K562 (cell line): ENCODE results near the gene UQCRC2. TPM values are rescaled to one million over a fixed set of nuclear protein-coding genes. Genes with fewer than 3 reads are reported as not detected.
"Not testable (repeated sequence)": the region's sequence is repeated elsewhere in the genome, so short reads cannot be mapped to it uniquely, and the experiment has no call there.

Source experiments
- ATAC-seq: fragments of 200-7000 bp; cut with Tn5 transposase; 3 replicates; pipeline ENCODE4 v1.9.1; 2020; ENCODE audit warnings: moderate library complexity
- BruUV-seq: library from RNA; stranded (reverse); fragments of 400-500 nt; replicated peaks from 2 replicates; lab custom pipeline; 2021; lab: Mats Ljungman, UMichigan
- CTCF ChIA-PET: fragments of 300-600 bp; formaldehyde crosslinking; extraction: SDS; loops from one replicate; lab custom pipeline; 2021; ENCODE audit warnings: low intra/inter-chr PET ratio; lab: Yijun Ruan, JAX
- POLR2A ChIA-PET: fragments of 300-600, 350-650 bp; sonication (Branson Sonifier 250); formaldehyde crosslinking; extraction: SDS; loops from one replicate; lab custom pipeline; 2021; ENCODE audit warnings: antibody characterized with exemption, inconsistent platforms; lab: Yijun Ruan, JAX
- DNase-seq, 4 experiments: peaks; one replicate each; pipeline versions ENCODE4 v3.0.0 to v3.0.0-alpha.2; 2011 to 2018; ENCODE audit warnings: low spot score in 3 of 4, mixed read lengths in 3 of 4; ENCODE audit errors: extremely low read depth in 1 of 4
- FAIRE-seq: peaks from 2 replicates; lab custom pipeline; 2011; peaks lifted over from hg19 to GRCh38; lab: Jason Lieb, UNC
- H2AFZ ChIP-seq: 2 replicates; pipeline ENCODE4 v1.6.0; 2011; ENCODE audit warnings: low read depth, low read length, control low read depth, inconsistent platforms
- H3K27ac ChIP-seq: fragments of 200-600 bp; 3 replicates; pipeline ENCODE4 v1.8.0; 2011; ENCODE audit warnings: low read depth, mild to moderate bottlenecking, control low read depth, inconsistent platforms, low read length, moderate library complexity, mixed read lengths; ENCODE audit errors: extremely low read depth
- H3K27me3 ChIP-seq, 2 experiments: fragments of 300-600 bp in 1 of 2; 2 replicates in 1 of 2; 3 replicates in 1 of 2; pipeline versions ENCODE4 v1.6.0 to v1.8.0; 2011; ENCODE audit warnings: inconsistent platforms in 2 of 2, low read length in 2 of 2, mild to moderate bottlenecking in 1 of 2, mixed read lengths in 1 of 2, moderate library complexity in 1 of 2; ENCODE audit not compliant: control insufficient read depth in 2 of 2, insufficient read depth in 2 of 2
- H3K36me3 ChIP-seq: fragments of 300-600 bp; 3 replicates; pipeline ENCODE4 v1.8.0; 2011; ENCODE audit warnings: mild to moderate bottlenecking, low read length, inconsistent platforms; ENCODE audit not compliant: control insufficient read depth, insufficient read depth
- H3K4me1 ChIP-seq, 2 experiments: fragments of 200-600 bp in 1 of 2; replicated peaks in 1 of 2; 2 replicates in 1 of 2; 3 replicates in 1 of 2; pipeline versions ENCODE4 v1.5.1 to v1.8.0; 2011; ENCODE audit warnings: inconsistent platforms in 2 of 2, low read length in 2 of 2, mild to moderate bottlenecking in 1 of 2, mixed read lengths in 1 of 2, moderate library complexity in 1 of 2; ENCODE audit not compliant: control insufficient read depth in 2 of 2, insufficient read depth in 2 of 2
- H3K4me2 ChIP-seq: 2 replicates; pipeline ENCODE4 v1.6.1; 2011; ENCODE audit warnings: low read length, control low read depth, inconsistent platforms, mixed read lengths; ENCODE audit not compliant: insufficient read depth
- H3K4me3 ChIP-seq: fragments of 200-600 bp; sonication (generic), shearing (Covaris generic); 2 replicates; pipeline ENCODE4 v1.5.1; 2016; ENCODE audit warnings: control low read depth, inconsistent platforms
- H3K79me2 ChIP-seq: fragments of 200-600 bp; 3 replicates; pipeline ENCODE4 v1.8.0; 2011; ENCODE audit warnings: low read length, inconsistent platforms; ENCODE audit not compliant: control insufficient read depth, insufficient read depth
- H3K9ac ChIP-seq, 2 experiments: 2 replicates each; pipeline versions ENCODE4 v1.6.0 to v1.6.1; 2011; ENCODE audit warnings: low read depth in 2 of 2, low read length in 2 of 2, control low read depth in 1 of 2, inconsistent platforms in 1 of 2, mild to moderate bottlenecking in 1 of 2, mixed read lengths in 1 of 2; ENCODE audit not compliant: insufficient read depth in 1 of 2
- H3K9me1 ChIP-seq: one replicate; pipeline ENCODE4 v1.6.0; 2011; ENCODE audit warnings: inconsistent platforms, mild to moderate bottlenecking, low read length, moderate library complexity; ENCODE audit not compliant: control insufficient read depth, insufficient read depth
- H3K9me3 ChIP-seq: replicated peaks from 2 replicates; pipeline ENCODE4 v1.5.1; 2011; ENCODE audit warnings: low read depth, low read length, inconsistent platforms; ENCODE audit not compliant: control insufficient read depth, insufficient read depth
- H4K20me1 ChIP-seq: replicated peaks from 2 replicates; pipeline ENCODE4 v1.6.1; 2011; ENCODE audit warnings: low read length, inconsistent platforms, mixed read lengths; ENCODE audit not compliant: control insufficient read depth, insufficient read depth
- ATF1 ChIP-seq, 2 experiments: fragments of 450-650 bp in 1 of 2; IDR thresholded peaks; 2 replicates each; pipeline ENCODE4 v1.6.1; 2016; ENCODE audit warnings: missing compliant biosample characterization in 1 of 2, missing genetic modification characterization in 1 of 2
- GABPA ChIP-seq: fragments of 200-800 bp; sonication (Bioruptor generic); conservative IDR thresholded peaks from 2 replicates; pipeline ENCODE4 v1.6.1; 2016; ENCODE audit warnings: low read depth, missing genetic modification characterization, missing compliant biosample characterization
- IRF2 ChIP-seq: sonication (generic); formaldehyde crosslinking; IDR thresholded peaks from 2 replicates; pipeline ENCODE4 v1.8.1; 2022; ENCODE audit warnings: mild to moderate bottlenecking, missing genetic modification reagents
- SRSF7 ChIP-seq: fragments of 200-400 bp; formaldehyde crosslinking; optimal IDR thresholded peaks from 2 replicates; pipeline ENCODE3; 2017; ENCODE audit warnings: mild to moderate bottlenecking, low read depth, low read length
- ZNF121 ChIP-seq: sonication (generic); formaldehyde crosslinking; conservative IDR thresholded peaks from 2 replicates; pipeline ENCODE4 v1.8.0; 2022; ENCODE audit warnings: missing genetic modification reagents
- ZNF23 ChIP-seq: fragments of 250-450 bp; sonication (Bioruptor Pico); IDR thresholded peaks from 2 replicates; pipeline ENCODE4 v1.4.0; 2020; ENCODE audit warnings: mild to moderate bottlenecking
- ZNF699 ChIP-seq: fragments of 250-450 bp; sonication (Bioruptor Pico); IDR thresholded peaks from 2 replicates; pipeline ENCODE4 v1.8.0; 2021; ENCODE audit warnings: mild to moderate bottlenecking, moderate library complexity; ENCODE audit not compliant: insufficient replicate concordance
- WGBS: fragments of 100-300 bp; shearing (Covaris generic); methylation state at CpG from one replicate; pipeline ENCODE4 v1.1.6; 2016; ENCODE audit warnings: low coverage, mixed read lengths; ENCODE audit not compliant: insufficient coverage; ENCODE audit errors: missing lambda C conversion rate; 5-methylcytosine and 5-hydroxymethylcytosine counted together
- in situ Hi-C: fragments of 300-500 bp; cut with MboI; formaldehyde crosslinking; loops from 4 replicates; pipeline ENCODE4 v1.15.0; 2018; ENCODE audit warnings: inconsistent platforms, mixed read lengths
- intact Hi-C: fragments of 100-400 bp; cut with micrococcal nuclease; formaldehyde crosslinking; loops from 2 replicates; pipeline ENCODE4 v1.14.2; 2022
- polyA plus RNA-seq, 8 experiments: library from polyadenylated mRNA; depleted of rRNA in 4 of 8; stranded (reverse) in 5 of 8; unstranded in 3 of 8; fragments of >200 nt; fragmentation: Nextera tagmentation in 2 of 8; fragmentation: Illumina TruSeq in 1 of 8; extraction: Ambion mirVana in 2 of 8; extraction: Trizol in 1 of 8; gene quantifications; 2 replicates each; pipeline versions ENCODE4 v1.2.1 to v1.2.3, GENCODE V29; 2011 to 2014; ENCODE audit warnings: inconsistent platforms in 1 of 8, missing spikeins in 1 of 8
- total RNA-seq, 7 experiments: library from RNA; depleted of rRNA in 6 of 7; stranded (reverse); fragments of >200 nt in 6 of 7; fragmentation: Illumina TruSeq in 2 of 7; extraction: Trizol in 2 of 7; gene quantifications; 2 replicates each; pipeline versions ENCODE4 v1.2.1 to v1.2.3, GENCODE V29; 2011 to 2021; ENCODE audit warnings: low replicate concordance in 1 of 7
- TF ChIP-seq, protein P1 (sequence below): fragments of 250-450 bp; sonication (Bioruptor Pico); IDR thresholded peaks from 2 replicates; pipeline ENCODE4 v1.5.0; 2022; ENCODE audit warnings: mild to moderate bottlenecking
- TF ChIP-seq, protein P2 (sequence below): fragments of 450-650 bp; IDR thresholded peaks from 2 replicates; pipeline ENCODE4 v1.6.1; 2017; ENCODE audit warnings: antibody characterized with exemption, mild to moderate bottlenecking

Gene UQCRC2
- total and polyA plus RNA-seq, 9 of the 15 experiments (the other 6 are each of a cell fraction or from before 2014, with no cell fraction given): 177 to 516 (median 319) TPM

DNA sequence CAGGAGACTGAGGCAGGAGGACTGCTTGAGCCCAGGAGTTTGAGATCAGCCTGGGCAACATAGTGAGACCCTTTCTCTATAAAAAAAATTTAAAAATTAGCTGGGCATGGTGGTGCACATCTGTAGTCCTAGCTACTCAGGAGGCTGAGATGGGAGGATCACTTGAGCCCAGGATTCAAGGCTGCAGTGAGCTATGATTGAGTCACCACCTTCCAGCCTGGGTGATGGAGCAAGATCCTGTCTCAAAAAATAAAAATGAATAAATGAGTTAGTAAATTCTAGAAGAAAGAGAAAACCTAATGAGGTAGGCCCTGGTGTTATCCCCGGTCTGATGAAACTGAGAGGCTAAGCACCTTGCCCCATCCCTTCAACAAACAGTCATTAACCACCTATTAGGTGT is 48.9 kb downstream of the UQCRC2 start:
- intact Hi-C loops, H3K9me1 ChIP-seq, H4K20me1 ChIP-seq, H3K36me3 ChIP-seq, H3K27ac ChIP-seq, H3K4me2 ChIP-seq, FAIRE-seq, H3K9me3 ChIP-seq, H2AFZ ChIP-seq, BruUV-seq, H3K9ac ChIP-seq, H3K27me3 ChIP-seq, H3K79me2 ChIP-seq, DNase-seq, in situ Hi-C loops, H3K4me1 ChIP-seq, ATAC-seq, H3K4me3 ChIP-seq: not testable (repeated sequence)
- ChIA-PET POLR2A (interaction anchor here (1.6 kb wide), 1 partner anchor 9 kb away, joined by 7 read pairs; no protein-coding TSS in a partner anchor), CTCF (interaction anchor here (0.7 to 2.8 kb wide), 3 partner anchors 76 to 186 kb away, joined by 3 to 38 read pairs (median 10); no protein-coding TSS in a partner anchor)
- 7% methylated on average over 1 of the region's 1 CpG for WGBS
- 0 out of 2 replicates have a peak, but pooled peaks have one; percentile 12 for TF ChIP-seq ZNF121 (CRISPR knock-in tag)

DNA sequence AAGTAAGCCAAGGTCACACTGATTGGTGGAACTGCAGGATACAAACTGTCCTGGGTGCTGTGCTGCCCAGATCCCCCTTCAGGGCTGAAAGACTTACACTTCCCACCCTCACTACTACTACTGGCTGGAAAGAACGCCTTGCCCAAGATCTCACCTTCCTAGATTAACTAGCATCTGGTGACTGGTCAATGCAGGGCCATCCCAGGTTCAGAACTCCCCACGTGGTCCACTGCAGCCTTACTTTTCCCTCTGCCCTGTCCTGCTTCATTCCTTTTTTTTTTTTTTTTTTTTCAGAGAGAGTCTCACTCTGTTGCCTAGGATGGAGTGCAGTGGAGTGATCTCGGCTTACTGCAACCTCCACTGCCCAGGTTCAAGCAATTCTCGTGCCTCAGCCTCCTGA is 50.0 kb downstream of the UQCRC2 start:
- WGBS: 3% methylated on average over 4 of the region's 4 CpGs
- POLR2A ChIA-PET: interaction anchor here (1.6 kb wide), 1 partner anchor 8 kb away, joined by 7 read pairs; no protein-coding TSS in a partner anchor
- H3K9ac ChIP-seq: no peak overlapping the region
- H3K27ac ChIP-seq: no peak overlapping the region
- H3K79me2 ChIP-seq: peaks cover under 1% of the 10 kb centered on the region; the same call in 2 of the 3 replicates
- no peak overlapping the region for H3K4me2 ChIP-seq
- ATAC-seq (no peak), DNase-seq (no peak), FAIRE-seq (no peak)
- no peak overlapping the region for H3K4me3 ChIP-seq
- no peaks in the 10 kb centered on the region for H3K36me3 ChIP-seq
- H3K27me3 ChIP-seq: peaks cover 0 to 4% of the 10 kb centered on the region in 2 experiments; a peak in 2 of 5 replicates
- no peak overlapping the region for H2AFZ ChIP-seq
- no TSS peak for BruUV-seq
- peaks cover 7 to 11% of the 10 kb centered on the region in 2 experiments; a peak in 4 of 5 replicates for H3K4me1 ChIP-seq
- in situ Hi-C loops: no loop called here
- H4K20me1 ChIP-seq: no peaks in the 10 kb centered on the region
- CTCF ChIA-PET: no interaction called here
- H3K9me1 ChIP-seq: no peaks in the 10 kb centered on the region
- no peaks in the 10 kb centered on the region for H3K9me3 ChIP-seq
- intact Hi-C loops: no loop called here
- TF ChIP-seq GABPA (tag) (no peak), IRF2 (no peak), ATF1 (CRISPR knock-in tag; IDR thresholded peaks at IDR 0.05) (no peak), ATF1 (tag; IDR thresholded peaks at IDR 0.05) (no peak), SRSF7 (no peak), ZNF699 (CRISPR knock-in tag) (no peak), ZNF23 (CRISPR knock-in tag) (no peak)
- TF ChIP-seq, protein P1, sequence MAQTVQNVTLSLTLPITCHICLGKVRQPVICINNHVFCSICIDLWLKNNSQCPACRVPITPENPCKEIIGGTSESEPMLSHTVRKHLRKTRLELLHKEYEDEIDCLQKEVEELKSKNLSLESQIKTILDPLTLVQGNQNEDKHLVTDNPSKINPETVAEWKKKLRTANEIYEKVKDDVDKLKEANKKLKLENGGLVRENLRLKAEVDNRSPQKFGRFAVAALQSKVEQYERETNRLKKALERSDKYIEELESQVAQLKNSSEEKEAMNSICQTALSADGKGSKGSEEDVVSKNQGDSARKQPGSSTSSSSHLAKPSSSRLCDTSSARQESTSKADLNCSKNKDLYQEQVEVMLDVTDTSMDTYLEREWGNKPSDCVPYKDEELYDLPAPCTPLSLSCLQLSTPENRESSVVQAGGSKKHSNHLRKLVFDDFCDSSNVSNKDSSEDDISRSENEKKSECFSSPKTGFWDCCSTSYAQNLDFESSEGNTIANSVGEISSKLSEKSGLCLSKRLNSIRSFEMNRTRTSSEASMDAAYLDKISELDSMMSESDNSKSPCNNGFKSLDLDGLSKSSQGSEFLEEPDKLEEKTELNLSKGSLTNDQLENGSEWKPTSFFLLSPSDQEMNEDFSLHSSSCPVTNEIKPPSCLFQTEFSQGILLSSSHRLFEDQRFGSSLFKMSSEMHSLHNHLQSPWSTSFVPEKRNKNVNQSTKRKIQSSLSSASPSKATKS (CRISPR knock-in tag): no peak
- TF ChIP-seq, protein P2, sequence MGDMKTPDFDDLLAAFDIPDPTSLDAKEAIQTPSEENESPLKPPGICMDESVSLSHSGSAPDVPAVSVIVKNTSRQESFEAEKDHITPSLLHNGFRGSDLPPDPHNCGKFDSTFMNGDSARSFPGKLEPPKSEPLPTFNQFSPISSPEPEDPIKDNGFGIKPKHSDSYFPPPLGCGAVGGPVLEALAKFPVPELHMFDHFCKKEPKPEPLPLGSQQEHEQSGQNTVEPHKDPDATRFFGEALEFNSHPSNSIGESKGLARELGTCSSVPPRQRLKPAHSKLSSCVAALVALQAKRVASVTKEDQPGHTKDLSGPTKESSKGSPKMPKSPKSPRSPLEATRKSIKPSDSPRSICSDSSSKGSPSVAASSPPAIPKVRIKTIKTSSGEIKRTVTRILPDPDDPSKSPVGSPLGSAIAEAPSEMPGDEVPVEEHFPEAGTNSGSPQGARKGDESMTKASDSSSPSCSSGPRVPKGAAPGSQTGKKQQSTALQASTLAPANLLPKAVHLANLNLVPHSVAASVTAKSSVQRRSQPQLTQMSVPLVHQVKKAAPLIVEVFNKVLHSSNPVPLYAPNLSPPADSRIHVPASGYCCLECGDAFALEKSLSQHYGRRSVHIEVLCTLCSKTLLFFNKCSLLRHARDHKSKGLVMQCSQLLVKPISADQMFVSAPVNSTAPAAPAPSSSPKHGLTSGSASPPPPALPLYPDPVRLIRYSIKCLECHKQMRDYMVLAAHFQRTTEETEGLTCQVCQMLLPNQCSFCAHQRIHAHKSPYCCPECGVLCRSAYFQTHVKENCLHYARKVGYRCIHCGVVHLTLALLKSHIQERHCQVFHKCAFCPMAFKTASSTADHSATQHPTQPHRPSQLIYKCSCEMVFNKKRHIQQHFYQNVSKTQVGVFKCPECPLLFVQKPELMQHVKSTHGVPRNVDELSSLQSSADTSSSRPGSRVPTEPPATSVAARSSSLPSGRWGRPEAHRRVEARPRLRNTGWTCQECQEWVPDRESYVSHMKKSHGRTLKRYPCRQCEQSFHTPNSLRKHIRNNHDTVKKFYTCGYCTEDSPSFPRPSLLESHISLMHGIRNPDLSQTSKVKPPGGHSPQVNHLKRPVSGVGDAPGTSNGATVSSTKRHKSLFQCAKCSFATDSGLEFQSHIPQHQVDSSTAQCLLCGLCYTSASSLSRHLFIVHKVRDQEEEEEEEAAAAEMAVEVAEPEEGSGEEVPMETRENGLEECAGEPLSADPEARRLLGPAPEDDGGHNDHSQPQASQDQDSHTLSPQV: no peak
